Astrocyte of the cerebellum (primary cell): ENCODE results near the gene CERK.
"Not testable (repeated sequence)": the region's sequence is repeated elsewhere in the genome, so short reads cannot be mapped to it uniquely, and the experiment has no call there.

Experiments
- DNase-seq: peaks from one replicate; pipeline ENCODE4 v3.0.0-alpha.2; 2011; ENCODE audit warnings: low read depth
- H3K4me3 ChIP-seq: 2 replicates; pipeline ENCODE4 v1.5.1; 2011; ENCODE audit warnings: mild to moderate bottlenecking, low read depth, low read length, moderate library complexity
- CTCF ChIP-seq: IDR thresholded peaks from 2 replicates; pipeline ENCODE4 v1.5.1; 2012; ENCODE audit warnings: low read length, low read depth, moderate library complexity, mild to moderate bottlenecking; ENCODE audit errors: missing control alignments
- in situ Hi-C: cut with HindIII; loops from 2 replicates; pipeline ENCODE4 v1.10.0; 2017; ENCODE audit warnings: low sequenced_read_pairs

Gene CERK

GRCh38 chr22:46653596-46653995, 84.5 kb downstream of the CERK start:
- in situ Hi-C loops, result no loop called here
- TF ChIP-seq CTCF, result no peak
- DNase-seq, result no peak
- no peak overlapping the region for H3K4me3 ChIP-seq

- no peak overlapping the region for H3K4me3 ChIP-seq
- DNase-seq, result no peak
- in situ Hi-C loops, result no loop called here
- TF ChIP-seq CTCF, result no peak
Measured at GRCh38 chr22:46652847-46653331, 85.2 kb downstream of the CERK start.

GRCh38 chr22:46652081-46652846, 85.8 kb downstream of the CERK start:
- TF ChIP-seq CTCF, result no peak
- H3K4me3 ChIP-seq, result no peak overlapping the region
- DNase-seq, result no peak
- in situ Hi-C loops, result no loop called here

GRCh38 chr22:46651316-46651715, 86.7 kb downstream of the CERK start:
- in situ Hi-C loops, result no loop called here
- DNase-seq, result no peak
- TF ChIP-seq CTCF, result no peak
- H3K4me3 ChIP-seq, result no peak overlapping the region

GRCh38 chr22:46650078-46650810, 87.8 kb downstream of the CERK start:
- in situ Hi-C loops, result no loop called here
- no peak overlapping the region for H3K4me3 ChIP-seq
- TF ChIP-seq CTCF, result no peak
- DNase-seq, result no peak

- no peak for DNase-seq
- no peak overlapping the region for H3K4me3 ChIP-seq
- TF ChIP-seq CTCF, result no peak
- in situ Hi-C loops, result no loop called here
Measured at GRCh38 chr22:46649141-46650077, 88.6 kb downstream of the CERK start.

- in situ Hi-C loops, DNase-seq, H3K4me3 ChIP-seq: not testable (repeated sequence)
Measured at GRCh38 chr22:46648225-46648820, 89.7 kb downstream of the CERK start.
